ENCODE data around the gene PPARD. TPM values are rescaled to one million over a fixed set of nuclear protein-coding genes. Genes with fewer than 3 reads are reported as not detected.

The PPARD gene
- total and polyA plus RNA-seq, 2 of the 13 experiments (the other 11 are each of a cell fraction or from before 2014, with no cell fraction given), result 6.1 to 13.3 TPM

- TF ChIP-seq ZNF766 (CRISPR knock-in tag; IDR thresholded peaks at IDR 0.05; ENCODE audit: borderline replicate concordance), result no peak
- TF ChIP-seq, protein P1, sequence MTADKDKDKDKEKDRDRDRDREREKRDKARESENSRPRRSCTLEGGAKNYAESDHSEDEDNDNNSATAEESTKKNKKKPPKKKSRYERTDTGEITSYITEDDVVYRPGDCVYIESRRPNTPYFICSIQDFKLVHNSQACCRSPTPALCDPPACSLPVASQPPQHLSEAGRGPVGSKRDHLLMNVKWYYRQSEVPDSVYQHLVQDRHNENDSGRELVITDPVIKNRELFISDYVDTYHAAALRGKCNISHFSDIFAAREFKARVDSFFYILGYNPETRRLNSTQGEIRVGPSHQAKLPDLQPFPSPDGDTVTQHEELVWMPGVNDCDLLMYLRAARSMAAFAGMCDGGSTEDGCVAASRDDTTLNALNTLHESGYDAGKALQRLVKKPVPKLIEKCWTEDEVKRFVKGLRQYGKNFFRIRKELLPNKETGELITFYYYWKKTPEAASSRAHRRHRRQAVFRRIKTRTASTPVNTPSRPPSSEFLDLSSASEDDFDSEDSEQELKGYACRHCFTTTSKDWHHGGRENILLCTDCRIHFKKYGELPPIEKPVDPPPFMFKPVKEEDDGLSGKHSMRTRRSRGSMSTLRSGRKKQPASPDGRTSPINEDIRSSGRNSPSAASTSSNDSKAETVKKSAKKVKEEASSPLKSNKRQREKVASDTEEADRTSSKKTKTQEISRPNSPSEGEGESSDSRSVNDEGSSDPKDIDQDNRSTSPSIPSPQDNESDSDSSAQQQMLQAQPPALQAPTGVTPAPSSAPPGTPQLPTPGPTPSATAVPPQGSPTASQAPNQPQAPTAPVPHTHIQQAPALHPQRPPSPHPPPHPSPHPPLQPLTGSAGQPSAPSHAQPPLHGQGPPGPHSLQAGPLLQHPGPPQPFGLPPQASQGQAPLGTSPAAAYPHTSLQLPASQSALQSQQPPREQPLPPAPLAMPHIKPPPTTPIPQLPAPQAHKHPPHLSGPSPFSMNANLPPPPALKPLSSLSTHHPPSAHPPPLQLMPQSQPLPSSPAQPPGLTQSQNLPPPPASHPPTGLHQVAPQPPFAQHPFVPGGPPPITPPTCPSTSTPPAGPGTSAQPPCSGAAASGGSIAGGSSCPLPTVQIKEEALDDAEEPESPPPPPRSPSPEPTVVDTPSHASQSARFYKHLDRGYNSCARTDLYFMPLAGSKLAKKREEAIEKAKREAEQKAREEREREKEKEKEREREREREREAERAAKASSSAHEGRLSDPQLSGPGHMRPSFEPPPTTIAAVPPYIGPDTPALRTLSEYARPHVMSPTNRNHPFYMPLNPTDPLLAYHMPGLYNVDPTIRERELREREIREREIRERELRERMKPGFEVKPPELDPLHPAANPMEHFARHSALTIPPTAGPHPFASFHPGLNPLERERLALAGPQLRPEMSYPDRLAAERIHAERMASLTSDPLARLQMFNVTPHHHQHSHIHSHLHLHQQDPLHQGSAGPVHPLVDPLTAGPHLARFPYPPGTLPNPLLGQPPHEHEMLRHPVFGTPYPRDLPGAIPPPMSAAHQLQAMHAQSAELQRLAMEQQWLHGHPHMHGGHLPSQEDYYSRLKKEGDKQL (CRISPR knock-in tag; IDR thresholded peaks at IDR 0.05; ENCODE audit: low read depth), result no peak; the same call in 1 of the 2 replicates
- TF ChIP-seq ZNF720 (CRISPR knock-in tag; IDR thresholded peaks at IDR 0.05), result no peak
- TF ChIP-seq EED (CRISPR knock-in tag; IDR thresholded peaks at IDR 0.05), result no peak
- TF ChIP-seq ZNF264 (CRISPR knock-in tag; IDR thresholded peaks at IDR 0.05), result 0 out of 2 replicates have a peak, but pooled peaks have one; percentile 18
- peak; percentile 79 for TF ChIP-seq ELF4 (CRISPR knock-in tag; IDR thresholded peaks at IDR 0.05; ENCODE audit: borderline replicate concordance)
- TF ChIP-seq NR2F6 (IDR thresholded peaks at IDR 0.05), result peak; percentile 62
- 0 out of 2 replicates have a peak, but pooled peaks have one; percentile 19 for TF ChIP-seq NR2F6 (CRISPR knock-in tag; IDR thresholded peaks at IDR 0.05)
- TF ChIP-seq IRF2 (CRISPR knock-in tag; IDR thresholded peaks at IDR 0.05), result peak; percentile 54; the same call in 1 of the 2 replicates
- TF ChIP-seq ZNF350 (CRISPR knock-in tag; IDR thresholded peaks at IDR 0.05; ENCODE audit: borderline replicate concordance, low read depth), result no peak; the same call in 1 of the 2 replicates
- 0 out of 2 replicates have a peak, but pooled peaks have one; percentile 14 for TF ChIP-seq HMG20B (CRISPR knock-in tag; conservative IDR thresholded peaks at IDR 0.05)
- TF ChIP-seq, protein P2, sequence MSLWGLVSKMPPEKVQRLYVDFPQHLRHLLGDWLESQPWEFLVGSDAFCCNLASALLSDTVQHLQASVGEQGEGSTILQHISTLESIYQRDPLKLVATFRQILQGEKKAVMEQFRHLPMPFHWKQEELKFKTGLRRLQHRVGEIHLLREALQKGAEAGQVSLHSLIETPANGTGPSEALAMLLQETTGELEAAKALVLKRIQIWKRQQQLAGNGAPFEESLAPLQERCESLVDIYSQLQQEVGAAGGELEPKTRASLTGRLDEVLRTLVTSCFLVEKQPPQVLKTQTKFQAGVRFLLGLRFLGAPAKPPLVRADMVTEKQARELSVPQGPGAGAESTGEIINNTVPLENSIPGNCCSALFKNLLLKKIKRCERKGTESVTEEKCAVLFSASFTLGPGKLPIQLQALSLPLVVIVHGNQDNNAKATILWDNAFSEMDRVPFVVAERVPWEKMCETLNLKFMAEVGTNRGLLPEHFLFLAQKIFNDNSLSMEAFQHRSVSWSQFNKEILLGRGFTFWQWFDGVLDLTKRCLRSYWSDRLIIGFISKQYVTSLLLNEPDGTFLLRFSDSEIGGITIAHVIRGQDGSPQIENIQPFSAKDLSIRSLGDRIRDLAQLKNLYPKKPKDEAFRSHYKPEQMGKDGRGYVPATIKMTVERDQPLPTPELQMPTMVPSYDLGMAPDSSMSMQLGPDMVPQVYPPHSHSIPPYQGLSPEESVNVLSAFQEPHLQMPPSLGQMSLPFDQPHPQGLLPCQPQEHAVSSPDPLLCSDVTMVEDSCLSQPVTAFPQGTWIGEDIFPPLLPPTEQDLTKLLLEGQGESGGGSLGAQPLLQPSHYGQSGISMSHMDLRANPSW (CRISPR knock-in tag; IDR thresholded peaks at IDR 0.05; ENCODE audit: borderline replicate concordance), result 0 out of 2 replicates have a peak, but pooled peaks have one; percentile 61
- TF ChIP-seq, protein P3, sequence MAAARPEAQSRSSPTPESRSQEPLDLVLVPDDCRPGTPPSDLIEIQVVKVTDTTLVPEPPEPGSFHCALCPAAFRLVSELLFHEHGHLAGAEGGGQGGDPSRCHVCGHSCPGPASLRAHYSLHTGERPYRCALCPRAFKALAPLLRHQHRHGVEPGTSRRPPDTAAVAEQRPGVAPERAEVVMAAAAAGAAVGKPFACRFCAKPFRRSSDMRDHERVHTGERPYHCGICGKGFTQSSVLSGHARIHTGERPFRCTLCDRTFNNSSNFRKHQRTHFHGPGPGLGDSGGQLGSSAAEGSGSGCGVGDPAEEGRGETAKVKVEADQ (CRISPR knock-in tag; IDR thresholded peaks at IDR 0.05; ENCODE audit: borderline replicate concordance), result no peak
- peak; percentile 13; the same call in 1 of the 2 replicates for TF ChIP-seq ERF (CRISPR knock-in tag; IDR thresholded peaks at IDR 0.05)
- TF ChIP-seq MAFF (IDR thresholded peaks at IDR 0.05; ENCODE audit: low read depth, low read length), result no peak
- TF ChIP-seq POLR2A (IDR thresholded peaks at IDR 0.05; ENCODE audit: insufficient read depth in 1 of 2, low read depth in 2 of 2, low read length in 2 of 2), result no peak
- TF ChIP-seq, protein P4, sequence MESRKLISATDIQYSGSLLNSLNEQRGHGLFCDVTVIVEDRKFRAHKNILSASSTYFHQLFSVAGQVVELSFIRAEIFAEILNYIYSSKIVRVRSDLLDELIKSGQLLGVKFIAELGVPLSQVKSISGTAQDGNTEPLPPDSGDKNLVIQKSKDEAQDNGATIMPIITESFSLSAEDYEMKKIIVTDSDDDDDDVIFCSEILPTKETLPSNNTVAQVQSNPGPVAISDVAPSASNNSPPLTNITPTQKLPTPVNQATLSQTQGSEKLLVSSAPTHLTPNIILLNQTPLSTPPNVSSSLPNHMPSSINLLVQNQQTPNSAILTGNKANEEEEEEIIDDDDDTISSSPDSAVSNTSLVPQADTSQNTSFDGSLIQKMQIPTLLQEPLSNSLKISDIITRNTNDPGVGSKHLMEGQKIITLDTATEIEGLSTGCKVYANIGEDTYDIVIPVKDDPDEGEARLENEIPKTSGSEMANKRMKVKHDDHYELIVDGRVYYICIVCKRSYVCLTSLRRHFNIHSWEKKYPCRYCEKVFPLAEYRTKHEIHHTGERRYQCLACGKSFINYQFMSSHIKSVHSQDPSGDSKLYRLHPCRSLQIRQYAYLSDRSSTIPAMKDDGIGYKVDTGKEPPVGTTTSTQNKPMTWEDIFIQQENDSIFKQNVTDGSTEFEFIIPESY (CRISPR knock-in tag; IDR thresholded peaks at IDR 0.05), result no peak; the same call in 1 of the 2 replicates
- TF ChIP-seq PLRG1 (conservative IDR thresholded peaks at IDR 0.05), result no peak
- 0 out of 2 replicates have a peak, but pooled peaks have one; percentile 39 for TF ChIP-seq SMAD3 (CRISPR knock-in tag; IDR thresholded peaks at IDR 0.05)
Measured at GRCh38 chr6:35368038-35368887, 25.9 kb downstream of the PPARD start (continued).

Data from HepG2 (cell line).